Measurements from ENCODE around the gene HELLS. TPM values are rescaled to one million over a fixed set of nuclear protein-coding genes. Genes with fewer than 3 reads are reported as not detected.
"Not testable (repeated sequence)": the region's sequence is repeated elsewhere in the genome, so short reads cannot be mapped to it uniquely, and the experiment has no call there.

HELLS gene
- total RNA-seq, 2 donors from 2014 or later, result 17.9 to 81.1 TPM

- no peak for TF ChIP-seq CTCF (IDR thresholded peaks at IDR 0.05)
- Histone ChIP-seq H3K4me3 (no peak overlapping the region), H3K9ac (ENCODE audit: low read depth in 2 of 2, low read length in 2 of 2) (no peak overlapping the region), H3K9me3 (no peaks in the 10 kb centered on the region), H3K36me3 (no peaks in the 10 kb centered on the region), H3K27me3 (no peaks in the 10 kb centered on the region), H3K4me1 (no peaks in the 10 kb centered on the region), H3K27ac (no peak overlapping the region)
- intact Hi-C loops (cut with DNase I), result no loop called here
- DNase-seq, result no peak
Measured at GRCh38 chr10:94524146-94524545, 21.4 kb upstream of the HELLS start.

- Histone ChIP-seq H3K4me1 (no peaks in the 10 kb centered on the region), H3K27me3 (no peaks in the 10 kb centered on the region), H3K36me3 (no peaks in the 10 kb centered on the region), H3K4me3 (no peak overlapping the region), H3K27ac (no peak overlapping the region), H3K9ac (ENCODE audit: low read depth in 2 of 2, low read length in 2 of 2) (no peak overlapping the region), H3K9me3 (no peaks in the 10 kb centered on the region)
- DNase-seq, result no peak
- intact Hi-C loops (cut with DNase I), result no loop called here
- no peak for TF ChIP-seq CTCF (IDR thresholded peaks at IDR 0.05)
Measured at GRCh38 chr10:94524711-94525110, 20.9 kb upstream of the HELLS start.

- H3K4me3 ChIP-seq; H3K36me3 ChIP-seq; H3K4me1 ChIP-seq; H3K9ac ChIP-seq (ENCODE audit: low read depth in 2 of 2, low read length in 2 of 2); H3K27me3 ChIP-seq; H3K9me3 ChIP-seq; intact Hi-C loops (cut with DNase I); H3K27ac ChIP-seq; DNase-seq: not testable (repeated sequence)
Measured at GRCh38 chr10:94531550-94531949, 14.0 kb upstream of the HELLS start.

GRCh38 chr10:94533027-94533426 is 12.6 kb upstream of the HELLS start:
- intact Hi-C loops (cut with DNase I), result no loop called here
- H3K4me1 ChIP-seq, result no peaks in the 10 kb centered on the region
- no peak overlapping the region for H3K9ac ChIP-seq (ENCODE audit: low read depth in 2 of 2, low read length in 2 of 2)
- no peak overlapping the region for H3K27ac ChIP-seq
- no peaks in the 10 kb centered on the region for H3K9me3 ChIP-seq
- no peaks in the 10 kb centered on the region for H3K36me3 ChIP-seq
- H3K27me3 ChIP-seq, result no peaks in the 10 kb centered on the region
- DNase-seq, result no peak
- no peak for TF ChIP-seq CTCF (IDR thresholded peaks at IDR 0.05)
- no peak overlapping the region for H3K4me3 ChIP-seq

- intact Hi-C loops (cut with DNase I); H3K27ac ChIP-seq; DNase-seq; H3K9me3 ChIP-seq; H3K36me3 ChIP-seq; H3K4me1 ChIP-seq; H3K9ac ChIP-seq (ENCODE audit: low read depth in 2 of 2, low read length in 2 of 2); H3K4me3 ChIP-seq; H3K27me3 ChIP-seq: not testable (repeated sequence)
Measured at GRCh38 chr10:94542282-94542681, 3.3 kb upstream of the HELLS start.

- H3K36me3 ChIP-seq, result no peaks in the 10 kb centered on the region
- no peaks in the 10 kb centered on the region for H3K27me3 ChIP-seq
- H3K9ac ChIP-seq (ENCODE audit: low read depth in 2 of 2, low read length in 2 of 2), result peak overlapping the region; percentile 53 to 87
- DNase-seq, result no peak
- peak overlapping the region; percentile 86 for H3K4me3 ChIP-seq
- H3K27ac ChIP-seq, result no peak overlapping the region
- H3K4me1 ChIP-seq, result no peaks in the 10 kb centered on the region
- no peak for TF ChIP-seq CTCF (IDR thresholded peaks at IDR 0.05)
- H3K9me3 ChIP-seq, result no peaks in the 10 kb centered on the region
- intact Hi-C loops (cut with DNase I), result no loop called here
Measured at GRCh38 chr10:94546049-94546900, 687 bp downstream of the HELLS start.
